HEK293 (cell line): ENCODE measurements around the gene PCDHGB3.

ENCODE experiments used
- CTCF ChIA-PET: fragments of 350-600 bp; formaldehyde crosslinking; extraction: SDS; loops from one replicate; lab custom pipeline; 2021; ENCODE audit warnings: antibody characterized with exemption; lab: Yijun Ruan, JAX
- POLR2A ChIA-PET: fragments of 300-600 bp; formaldehyde crosslinking; extraction: SDS; loops from one replicate; lab custom pipeline; 2020; ENCODE audit warnings: antibody characterized with exemption, inconsistent platforms; lab: Yijun Ruan, JAX
- H3K27ac ChIP-seq: fragments of 200-500 bp; sonication (Bioruptor generic); 2 replicates; pipeline ENCODE4 v1.5.1; 2014; ENCODE audit warnings: low read depth, low read length, control low read depth, inconsistent platforms; ENCODE audit errors: extremely low read depth
- H3K36me3 ChIP-seq, 2 experiments: fragments of 200-500 bp in 1 of 2; sonication (Bioruptor generic) in 1 of 2; 1 replicate in 1 of 2; 2 replicates in 1 of 2; pipeline ENCODE4 v1.5.1; 2014 to 2017; ENCODE audit warnings: inconsistent platforms in 2 of 2, low read length in 2 of 2; ENCODE audit not compliant: control insufficient read depth in 2 of 2, insufficient read depth in 1 of 2
- H3K4me1 ChIP-seq: fragments of 200-500 bp; sonication (Bioruptor generic); 2 replicates; pipeline ENCODE4 v1.5.1; 2014; ENCODE audit warnings: mild to moderate bottlenecking, low read length, inconsistent platforms; ENCODE audit not compliant: control insufficient read depth, insufficient read depth
- H3K4me3 ChIP-seq: 2 replicates; pipeline ENCODE4 v1.5.1; 2011; ENCODE audit warnings: low read depth, mild to moderate bottlenecking, control low read depth, low read length, moderate library complexity
- H3K9me3 ChIP-seq: fragments of 200-500 bp; sonication (Bioruptor generic); 2 replicates; pipeline ENCODE4 v1.5.1; 2014; ENCODE audit warnings: low read depth, low read length, inconsistent platforms; ENCODE audit not compliant: control insufficient read depth, insufficient read depth
- ATF2 ChIP-seq: fragments of 450-650 bp; formaldehyde crosslinking; IDR thresholded peaks from 2 replicates; pipeline ENCODE4 v1.5.1; 2016; ENCODE audit warnings: missing biosample characterization, missing genetic modification characterization, low read depth
- GFI1B ChIP-seq: fragments of 450-650 bp; formaldehyde crosslinking; IDR thresholded peaks from 2 replicates; pipeline ENCODE4 v1.5.1; 2016; ENCODE audit warnings: missing biosample characterization, missing genetic modification characterization
- GLI4 ChIP-seq: fragments of 450-650 bp; formaldehyde crosslinking; IDR thresholded peaks from 2 replicates; pipeline ENCODE4 v1.5.1; 2016; ENCODE audit warnings: missing biosample characterization, missing genetic modification characterization
- KLF9 ChIP-seq: fragments of 450-650 bp; formaldehyde crosslinking; IDR thresholded peaks from 2 replicates; pipeline ENCODE4 v1.5.1; 2016; ENCODE audit warnings: missing biosample characterization, missing genetic modification characterization, low read depth
- MYNN ChIP-seq: fragments of 450-650 bp; formaldehyde crosslinking; IDR thresholded peaks from 2 replicates; pipeline ENCODE4 v1.5.1; 2016; ENCODE audit warnings: missing biosample characterization, missing genetic modification characterization, borderline replicate concordance
- SCRT2 ChIP-seq: fragments of 450-650 bp; formaldehyde crosslinking; IDR thresholded peaks from 2 replicates; pipeline ENCODE4 v1.5.1; 2016; ENCODE audit warnings: missing biosample characterization, missing genetic modification characterization
- SP7 ChIP-seq: fragments of 450-650 bp; formaldehyde crosslinking; IDR thresholded peaks from 2 replicates; pipeline ENCODE4 v1.5.1; 2016; ENCODE audit warnings: missing biosample characterization, missing genetic modification characterization
- TCF7L2 ChIP-seq: IDR thresholded peaks from 2 replicates; pipeline ENCODE4 v1.6.1; 2011; ENCODE audit warnings: low read depth, mild to moderate bottlenecking, inconsistent platforms, low read length, moderate library complexity, borderline replicate concordance
- ZBTB1 ChIP-seq: fragments of 450-650 bp; formaldehyde crosslinking; IDR thresholded peaks from 2 replicates; pipeline ENCODE4 v1.5.1; 2016; ENCODE audit warnings: missing biosample characterization, missing genetic modification characterization
- ZBTB11 ChIP-seq: fragments of 450-650 bp; formaldehyde crosslinking; conservative IDR thresholded peaks from 2 replicates; pipeline ENCODE4 v1.5.1; 2016; ENCODE audit warnings: low read depth, missing biosample characterization, missing genetic modification characterization
- ZBTB17 ChIP-seq: fragments of 450-650 bp; formaldehyde crosslinking; IDR thresholded peaks from 2 replicates; pipeline ENCODE4 v1.5.1; 2016; ENCODE audit warnings: missing biosample characterization, missing genetic modification characterization
- ZBTB7A ChIP-seq: fragments of 450-650 bp; formaldehyde crosslinking; IDR thresholded peaks from 2 replicates; pipeline ENCODE4 v1.5.1; 2016; ENCODE audit warnings: low read depth, missing biosample characterization, missing genetic modification characterization
- ZFP3 ChIP-seq: fragments of 450-650 bp; formaldehyde crosslinking; IDR thresholded peaks from 2 replicates; pipeline ENCODE4 v1.5.1; 2016; ENCODE audit warnings: low read depth, missing biosample characterization, missing genetic modification characterization
- ZFP37 ChIP-seq: fragments of 450-650 bp; formaldehyde crosslinking; IDR thresholded peaks from 2 replicates; pipeline ENCODE4 v1.5.1; 2016; ENCODE audit warnings: missing biosample characterization, missing genetic modification characterization
- ZNF132 ChIP-seq: fragments of 450-650 bp; formaldehyde crosslinking; IDR thresholded peaks from 2 replicates; pipeline ENCODE4 v1.5.1; 2017; ENCODE audit warnings: missing biosample characterization, missing genetic modification characterization, borderline replicate concordance
- ZNF155 ChIP-seq: fragments of 450-650 bp; formaldehyde crosslinking; IDR thresholded peaks from 2 replicates; pipeline ENCODE4 v1.5.1; 2016; ENCODE audit warnings: missing biosample characterization, missing genetic modification characterization
- ZNF18 ChIP-seq: fragments of 450-650 bp; formaldehyde crosslinking; IDR thresholded peaks from 2 replicates; pipeline ENCODE4 v1.5.1; 2016; ENCODE audit warnings: missing biosample characterization, missing genetic modification characterization
- ZNF202 ChIP-seq: fragments of 450-650 bp; formaldehyde crosslinking; IDR thresholded peaks from 2 replicates; pipeline ENCODE4 v1.5.1; 2016; ENCODE audit warnings: missing biosample characterization, missing genetic modification characterization, borderline replicate concordance
- ZNF404 ChIP-seq: fragments of 450-650 bp; formaldehyde crosslinking; IDR thresholded peaks from 2 replicates; pipeline ENCODE4 v1.5.1; 2017; ENCODE audit warnings: missing biosample characterization, missing genetic modification characterization
- ZNF473 ChIP-seq: fragments of 450-650 bp; formaldehyde crosslinking; IDR thresholded peaks from 2 replicates; pipeline ENCODE4 v1.5.1; 2017; ENCODE audit warnings: missing biosample characterization, missing genetic modification characterization
- ZNF776 ChIP-seq: fragments of 450-650 bp; formaldehyde crosslinking; IDR thresholded peaks from 2 replicates; pipeline ENCODE4 v1.5.0; 2017; ENCODE audit warnings: missing biosample characterization, missing genetic modification characterization, borderline replicate concordance
- TF ChIP-seq, protein P1 (sequence below): fragments of 450-650 bp; formaldehyde crosslinking; IDR thresholded peaks from 2 replicates; pipeline ENCODE4 v1.5.1; 2016; ENCODE audit warnings: missing biosample characterization, missing genetic modification characterization
- TF ChIP-seq, protein P2 (sequence below): fragments of 450-650 bp; formaldehyde crosslinking; IDR thresholded peaks from 2 replicates; pipeline ENCODE4 v1.5.1; 2017; ENCODE audit warnings: missing biosample characterization, missing genetic modification characterization

The PCDHGB3 gene

GRCh38 chr5:141362719-141363118 lies 7.3 kb upstream of the PCDHGB3 start (continued):
- TF ChIP-seq, protein P1, sequence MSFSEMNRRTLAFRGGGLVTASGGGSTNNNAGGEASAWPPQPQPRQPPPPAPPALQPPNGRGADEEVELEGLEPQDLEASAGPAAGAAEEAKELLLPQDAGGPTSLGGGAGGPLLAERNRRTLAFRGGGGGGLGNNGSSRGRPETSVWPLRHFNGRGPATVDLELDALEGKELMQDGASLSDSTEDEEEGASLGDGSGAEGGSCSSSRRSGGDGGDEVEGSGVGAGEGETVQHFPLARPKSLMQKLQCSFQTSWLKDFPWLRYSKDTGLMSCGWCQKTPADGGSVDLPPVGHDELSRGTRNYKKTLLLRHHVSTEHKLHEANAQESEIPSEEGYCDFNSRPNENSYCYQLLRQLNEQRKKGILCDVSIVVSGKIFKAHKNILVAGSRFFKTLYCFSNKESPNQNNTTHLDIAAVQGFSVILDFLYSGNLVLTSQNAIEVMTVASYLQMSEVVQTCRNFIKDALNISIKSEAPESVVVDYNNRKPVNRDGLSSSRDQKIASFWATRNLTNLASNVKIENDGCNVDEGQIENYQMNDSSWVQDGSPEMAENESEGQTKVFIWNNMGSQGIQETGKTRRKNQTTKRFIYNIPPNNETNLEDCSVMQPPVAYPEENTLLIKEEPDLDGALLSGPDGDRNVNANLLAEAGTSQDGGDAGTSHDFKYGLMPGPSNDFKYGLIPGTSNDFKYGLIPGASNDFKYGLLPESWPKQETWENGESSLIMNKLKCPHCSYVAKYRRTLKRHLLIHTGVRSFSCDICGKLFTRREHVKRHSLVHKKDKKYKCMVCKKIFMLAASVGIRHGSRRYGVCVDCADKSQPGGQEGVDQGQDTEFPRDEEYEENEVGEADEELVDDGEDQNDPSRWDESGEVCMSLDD (tag by site-specific recombination): no peak
- no peak for TF ChIP-seq ZNF202 (tag by site-specific recombination)
- TF ChIP-seq MYNN (tag by site-specific recombination): no peak
- no peak for TF ChIP-seq KLF9 (tag by site-specific recombination)
- TF ChIP-seq ZBTB1 (tag by site-specific recombination): no peak
- TF ChIP-seq, protein P2, sequence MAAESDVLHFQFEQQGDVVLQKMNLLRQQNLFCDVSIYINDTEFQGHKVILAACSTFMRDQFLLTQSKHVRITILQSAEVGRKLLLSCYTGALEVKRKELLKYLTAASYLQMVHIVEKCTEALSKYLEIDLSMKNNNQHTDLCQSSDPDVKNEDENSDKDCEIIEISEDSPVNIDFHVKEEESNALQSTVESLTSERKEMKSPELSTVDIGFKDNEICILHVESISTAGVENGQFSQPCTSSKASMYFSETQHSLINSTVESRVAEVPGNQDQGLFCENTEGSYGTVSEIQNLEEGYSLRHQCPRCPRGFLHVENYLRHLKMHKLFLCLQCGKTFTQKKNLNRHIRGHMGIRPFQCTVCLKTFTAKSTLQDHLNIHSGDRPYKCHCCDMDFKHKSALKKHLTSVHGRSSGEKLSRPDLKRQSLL (tag by site-specific recombination): no peak
- no peak for TF ChIP-seq ZFP37
- TF ChIP-seq ATF2 (tag by site-specific recombination): no peak
- no peak for TF ChIP-seq ZBTB7A (tag by site-specific recombination)
- no peak for TF ChIP-seq GLI4 (tag by site-specific recombination)

- H3K27ac ChIP-seq: no peak within 1 kb of the TSS
- no peak within 1 kb of the TSS for H3K4me3 ChIP-seq
- no peaks in the 10 kb centered on the region for H3K4me1 ChIP-seq
- CTCF ChIA-PET: interaction anchor here (0.7 to 2.3 kb wide), 9 partner anchors 10 to 203 kb away, joined by 3 to 13 read pairs (median 4); partner anchors contain the start of genes PCDHGA4 and PCDHGB1
- peaks cover 3% of the 10 kb centered on the region; the same call in 1 of the 2 replicates for H3K9me3 ChIP-seq
- no peaks in the 10 kb centered on the region for H3K36me3 ChIP-seq
- TF ChIP-seq ZNF404 (tag by site-specific recombination): no peak
- no peak for TF ChIP-seq SCRT2
- no peak for TF ChIP-seq ZFP3 (tag by site-specific recombination)
- TF ChIP-seq SP7 (tag by site-specific recombination): no peak
- TF ChIP-seq ZNF18 (tag by site-specific recombination): no peak
- no peak for TF ChIP-seq TCF7L2
- no peak for TF ChIP-seq ZNF473 (tag by site-specific recombination)
- TF ChIP-seq ZBTB11 (tag by site-specific recombination): no peak
- TF ChIP-seq ZNF776 (tag by site-specific recombination): no peak
- no peak for TF ChIP-seq ZNF132
- no peak for TF ChIP-seq ZBTB17 (tag by site-specific recombination)
- no peak for TF ChIP-seq ZNF155 (tag by site-specific recombination)
- no peak for TF ChIP-seq GFI1B (tag by site-specific recombination)
- POLR2A ChIA-PET: interaction anchor here (0.6 kb wide), 1 partner anchor 38 kb away, joined by 3 read pairs; no protein-coding TSS in a partner anchor
These were observed 5.9 kb upstream of the PCDHGB3 start, which contains the start of gene PCDHGA5 for GRCh38 chr5:141363952-141364660. PCDHGA5 (plus strand) TSS chr5:141364162; CDS start chr5:141364331, 169 bp downstream.
